T47D (cell line): Measurements from ENCODE around the gene RALGAPA2.
"Not testable (repeated sequence)": the region's sequence is repeated elsewhere in the genome, so short reads cannot be mapped to it uniquely, and the experiment has no call there.

Experiments
- DNase-seq, 2 experiments: peaks; one replicate each; pipeline versions ENCODE4 v3.0.0 to v3.0.0-alpha.2; 2011 to 2012; ENCODE audit warnings: low read depth in 1 of 2, low spot score in 1 of 2
- JUND ChIP-seq: IDR thresholded peaks from 2 replicates; pipeline ENCODE4 v1.6.1; 2012; ENCODE audit warnings: low read depth
- in situ Hi-C: cut with HindIII; loops from 2 replicates; pipeline ENCODE4 v1.10.0; 2016; ENCODE audit warnings: low sequenced_read_pairs, low pct_unique_long_range_greater_than_20kb

The RALGAPA2 gene

GRCh38 chr20:20547876-20548266 lies 164.6 kb downstream of the RALGAPA2 start:
- in situ Hi-C loops: no loop called here
- no peak for TF ChIP-seq JUND
- no peak for DNase-seq

GRCh38 chr20:20547221-20547875 lies 165.1 kb downstream of the RALGAPA2 start:
- in situ Hi-C loops: no loop called here
- TF ChIP-seq JUND: no peak
- no peak for DNase-seq

GRCh38 chr20:20546402-20546801 lies 166.0 kb downstream of the RALGAPA2 start:
- in situ Hi-C loops: no loop called here
- TF ChIP-seq JUND: no peak
- DNase-seq: no peak

GRCh38 chr20:20543348-20543747 lies 169.1 kb downstream of the RALGAPA2 start:
- in situ Hi-C loops, DNase-seq: not testable (repeated sequence)

GRCh38 chr20:20536240-20536933 lies 176.1 kb downstream of the RALGAPA2 start:
- TF ChIP-seq JUND: no peak
- in situ Hi-C loops: no loop called here
- DNase-seq: no peak

GRCh38 chr20:20535051-20535450 lies 177.4 kb downstream of the RALGAPA2 start:
- in situ Hi-C loops: no loop called here
- no peak for TF ChIP-seq JUND
- DNase-seq: no peak

GRCh38 chr20:20531283-20531682 lies 181.2 kb downstream of the RALGAPA2 start:
- no peak for DNase-seq
- TF ChIP-seq JUND: no peak
- in situ Hi-C loops: no loop called here

GRCh38 chr20:20530428-20531151 lies 181.9 kb downstream of the RALGAPA2 start:
- TF ChIP-seq JUND: no peak
- in situ Hi-C loops: no loop called here
- DNase-seq: no peak

GRCh38 chr20:20529597-20529996 lies 182.8 kb downstream of the RALGAPA2 start:
- in situ Hi-C loops: no loop called here
- TF ChIP-seq JUND: no peak
- no peak for DNase-seq

GRCh38 chr20:20528861-20529260 lies 183.6 kb downstream of the RALGAPA2 start:
- in situ Hi-C loops: no loop called here
- no peak for TF ChIP-seq JUND
- DNase-seq: no peak

- DNase-seq: no peak
- in situ Hi-C loops: no loop called here
- no peak for TF ChIP-seq JUND
These were observed 184.8 kb downstream of the RALGAPA2 start for GRCh38 chr20:20527661-20528060.

GRCh38 chr20:20525756-20526155 lies 186.7 kb downstream of the RALGAPA2 start:
- TF ChIP-seq JUND: no peak
- in situ Hi-C loops: no loop called here
- DNase-seq: no peak

GRCh38 chr20:20525214-20525613 lies 187.2 kb downstream of the RALGAPA2 start:
- in situ Hi-C loops: no loop called here
- no peak for TF ChIP-seq JUND
- no peak for DNase-seq

GRCh38 chr20:20524756-20525155 lies 187.7 kb downstream of the RALGAPA2 start:
- no peak for DNase-seq
- in situ Hi-C loops: no loop called here
- TF ChIP-seq JUND: no peak
